Endothelial cell of umbilical vein (primary cell): ENCODE results near the gene PADI1. TPM values are rescaled to one million over a fixed set of nuclear protein-coding genes. Genes with fewer than 3 reads are reported as not detected.

Source experiments
- BruUV-seq: library from RNA; stranded (reverse); fragments of 400-500 nt; replicated peaks from 2 replicates; lab custom pipeline; 2021; lab: Mats Ljungman, UMichigan
- CTCF ChIA-PET: fragments of 300-600, 350-600 bp; sonication (Branson Sonifier 250); formaldehyde crosslinking; loops from one replicate; lab custom pipeline; 2021; ENCODE audit warnings: antibody characterized with exemption, inconsistent platforms; lab: Charles Lee
- POLR2A ChIA-PET: fragments of 300-600, 350-600 bp; sonication (Branson Sonifier 250); formaldehyde crosslinking; loops from one replicate; lab custom pipeline; 2021; ENCODE audit warnings: antibody characterized with exemption, inconsistent platforms; lab: Charles Lee
- DNase-seq: peaks from one replicate; pipeline ENCODE4 v3.0.0-alpha.2; 2011; ENCODE audit warnings: low read depth, low spot score
- FAIRE-seq: peaks from 2 replicates; lab custom pipeline; 2011; peaks lifted over from hg19 to GRCh38; lab: Jason Lieb, UNC
- H2AFZ ChIP-seq: 2 replicates; pipeline ENCODE4 v1.6.0; 2012; ENCODE audit warnings: low read depth, low read length, control low read depth, inconsistent platforms
- H3K27ac ChIP-seq: 2 replicates; pipeline ENCODE4 v1.5.1; 2011; ENCODE audit warnings: low read depth, mild to moderate bottlenecking, control low read depth, low read length, moderate library complexity; ENCODE audit not compliant: insufficient read depth
- H3K27me3 ChIP-seq, 2 experiments: 2 replicates each; pipeline versions ENCODE4 v1.6.0 to v1.6.1; 2011; ENCODE audit warnings: low read length in 2 of 2, mixed read lengths in 1 of 2; ENCODE audit not compliant: control insufficient read depth in 2 of 2, insufficient read depth in 2 of 2
- H3K36me3 ChIP-seq, 2 experiments: 2 replicates in 1 of 2; 3 replicates in 1 of 2; pipeline ENCODE4 v1.5.1; 2011; ENCODE audit warnings: low read length in 2 of 2, mild to moderate bottlenecking in 1 of 2, moderate library complexity in 1 of 2; ENCODE audit not compliant: control insufficient read depth in 2 of 2, insufficient read depth in 2 of 2; ENCODE audit errors: extremely low read depth in 1 of 2
- H3K4me1 ChIP-seq: 3 replicates; pipeline ENCODE4 v1.5.1; 2011; ENCODE audit warnings: mild to moderate bottlenecking, low read length; ENCODE audit not compliant: control insufficient read depth, insufficient read depth; ENCODE audit errors: extremely low read depth
- H3K4me2 ChIP-seq: 2 replicates; pipeline ENCODE4 v1.6.1; 2011; ENCODE audit warnings: low read length, control low read depth, mixed read lengths; ENCODE audit not compliant: insufficient read depth
- H3K4me3 ChIP-seq, 3 experiments: fragments of 200-600 bp in 1 of 3; sonication (generic), shearing (Covaris generic) in 1 of 3; replicated peaks in 1 of 3; 2 replicates each; pipeline ENCODE4 v1.5.1; 2011 to 2016; ENCODE audit warnings: control low read depth in 3 of 3, low read length in 3 of 3, mild to moderate bottlenecking in 2 of 3, inconsistent platforms in 1 of 3, low read depth in 1 of 3, moderate library complexity in 1 of 3; ENCODE audit not compliant: insufficient read depth in 1 of 3
- H3K79me2 ChIP-seq: 2 replicates; pipeline ENCODE4 v1.6.0; 2012; ENCODE audit warnings: low read length, inconsistent platforms; ENCODE audit not compliant: control insufficient read depth, insufficient read depth
- H3K9ac ChIP-seq: replicated peaks from 2 replicates; pipeline ENCODE3; 2011; ENCODE audit warnings: low read length, control low read depth; ENCODE audit not compliant: insufficient read depth; ENCODE audit errors: extremely low read depth
- H3K9me1 ChIP-seq: replicated peaks from 3 replicates; pipeline ENCODE4 v1.6.0; 2011; ENCODE audit warnings: mild to moderate bottlenecking, low read length; ENCODE audit not compliant: control insufficient read depth, insufficient read depth; ENCODE audit errors: extremely low read depth
- H3K9me3 ChIP-seq: replicated peaks from 2 replicates; pipeline ENCODE4 v1.5.1; 2012; ENCODE audit warnings: low read length, inconsistent platforms; ENCODE audit not compliant: control insufficient read depth, insufficient read depth
- H4K20me1 ChIP-seq: replicated peaks from 2 replicates; pipeline ENCODE3; 2011; ENCODE audit warnings: mild to moderate bottlenecking, low read length; ENCODE audit not compliant: control insufficient read depth, insufficient read depth; ENCODE audit errors: extremely low read depth
- EZH2 ChIP-seq: IDR thresholded peaks from 2 replicates; pipeline ENCODE4 v1.6.1; 2012; ENCODE audit warnings: borderline replicate concordance, low read depth, mild to moderate bottlenecking, moderate library complexity, low read length, inconsistent platforms; ENCODE audit not compliant: severe bottlenecking
- FOS ChIP-seq: IDR thresholded peaks from 2 replicates; pipeline ENCODE4 v1.6.1; 2011; ENCODE audit warnings: mild to moderate bottlenecking, low read length, moderate library complexity, borderline replicate concordance; ENCODE audit not compliant: insufficient read depth
- GATA2 ChIP-seq: IDR thresholded peaks from 2 replicates; pipeline ENCODE4 v1.7.0; 2011; ENCODE audit warnings: low read depth, mild to moderate bottlenecking, moderate library complexity, mixed read lengths, low read length; ENCODE audit not compliant: insufficient read length, insufficient read depth
- JUN ChIP-seq: IDR thresholded peaks from 2 replicates; pipeline ENCODE4 v1.6.1; 2011; ENCODE audit warnings: borderline replicate concordance, low read depth; ENCODE audit not compliant: insufficient read length, insufficient read depth
- MYC ChIP-seq: IDR thresholded peaks from one replicate; pipeline ENCODE4 v1.6.1; 2011; ENCODE audit warnings: mild to moderate bottlenecking, low read depth, low read length
- POLR2A ChIP-seq: IDR thresholded peaks from 2 replicates; pipeline ENCODE4 v1.6.1; 2012; ENCODE audit warnings: low read depth, mild to moderate bottlenecking, control low read depth, low read length
- POLR2AphosphoS5 ChIP-seq: IDR thresholded peaks from 2 replicates; pipeline ENCODE4 v1.6.1; 2012; ENCODE audit warnings: low read depth, mild to moderate bottlenecking, control low read depth, low read length, moderate library complexity; ENCODE audit not compliant: insufficient read depth
- dilution Hi-C: fragments of 300-500 bp; cut with MboI; formaldehyde crosslinking; loops from one replicate; pipeline ENCODE4 v1.15.0; 2019; ENCODE audit warnings: low sequenced_read_pairs; ENCODE audit not compliant: extremely low pct_ligation_motif_present
- intact Hi-C: fragments of 100-400 bp; cut with micrococcal nuclease; formaldehyde crosslinking; loops from one replicate; pipeline ENCODE4 v1.10.0; 2022
- polyA plus RNA-seq, 4 experiments: library from polyadenylated mRNA; depleted of rRNA in 3 of 4; stranded (reverse) in 3 of 4; unstranded in 1 of 4; fragments of >200 nt; gene quantifications; 2 replicates each; pipeline versions ENCODE4 v1.2.1 to v1.2.3, GENCODE V29; 2011 to 2012; ENCODE audit warnings: missing spikeins in 1 of 4
- total RNA-seq: library from RNA; stranded (reverse); gene quantifications from 2 replicates; pipeline ENCODE4 v1.2.3, GENCODE V29; 2021
- TF ChIP-seq, protein P1 (sequence below), 2 donors: IDR thresholded peaks; 1 replicate in 1 of 2; 2 replicates in 1 of 2; pipeline ENCODE4 v1.5.1; 2011; ENCODE audit warnings: low read length in 2 of 2, mild to moderate bottlenecking in 2 of 2, moderate library complexity in 2 of 2, control low read depth in 1 of 2, inconsistent platforms in 1 of 2, low read depth in 1 of 2; ENCODE audit not compliant: insufficient read depth in 1 of 2; ENCODE audit errors: extremely low read depth in 1 of 2
- TF ChIP-seq, protein P2 (sequence below): IDR thresholded peaks from 2 replicates; pipeline ENCODE4 v1.6.1; 2011; ENCODE audit not compliant: insufficient read depth, insufficient read length

PADI1 gene
- total and polyA plus RNA-seq, 2 donors (not counting 3 experiments of a cell fraction or from before 2014, with no cell fraction given): 0.01 TPM; not detected in 1

DNA sequence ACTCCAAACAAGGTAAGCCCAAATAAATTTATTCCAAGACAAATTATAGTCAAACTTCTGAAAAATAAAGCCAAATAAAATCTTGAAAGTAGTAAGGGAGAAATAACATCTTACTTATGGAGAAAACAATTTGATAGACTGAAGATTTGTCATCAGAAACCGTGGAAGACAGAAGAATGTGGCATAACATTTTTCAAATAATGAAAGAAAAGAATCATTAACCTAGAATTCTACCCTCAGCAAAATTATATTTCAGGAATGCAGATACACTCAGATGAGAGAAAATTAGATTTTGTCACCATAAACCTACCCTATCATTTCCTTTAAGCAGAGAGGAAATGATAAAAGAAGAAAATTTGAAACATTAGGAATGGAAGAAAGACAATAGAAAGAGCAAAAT lies 27.3 kb upstream of the PADI1 start:
- Histone ChIP-seq H3K9me1 (no peaks in the 10 kb centered on the region), H3K9ac (no peak overlapping the region), H4K20me1 (no peaks in the 10 kb centered on the region), H3K4me3 (no peak overlapping the region), H3K27ac (no peak overlapping the region), H3K36me3 (no peaks in the 10 kb centered on the region), H3K9me3 (no peaks in the 10 kb centered on the region), H3K4me2 (no peak overlapping the region), H2AFZ (no peak overlapping the region), H3K79me2 (no peaks in the 10 kb centered on the region), H3K4me1 (no peaks in the 10 kb centered on the region), H3K27me3 (peaks cover 9 to 15% of the 10 kb centered on the region in 2 experiments)
- BruUV-seq: no TSS peak
- TF ChIP-seq FOS (no peak), POLR2A (no peak), EZH2 (no peak), JUN (no peak), GATA2 (no peak), POLR2AphosphoS5 (no peak), MYC (no peak)
- TF ChIP-seq, protein P1, sequence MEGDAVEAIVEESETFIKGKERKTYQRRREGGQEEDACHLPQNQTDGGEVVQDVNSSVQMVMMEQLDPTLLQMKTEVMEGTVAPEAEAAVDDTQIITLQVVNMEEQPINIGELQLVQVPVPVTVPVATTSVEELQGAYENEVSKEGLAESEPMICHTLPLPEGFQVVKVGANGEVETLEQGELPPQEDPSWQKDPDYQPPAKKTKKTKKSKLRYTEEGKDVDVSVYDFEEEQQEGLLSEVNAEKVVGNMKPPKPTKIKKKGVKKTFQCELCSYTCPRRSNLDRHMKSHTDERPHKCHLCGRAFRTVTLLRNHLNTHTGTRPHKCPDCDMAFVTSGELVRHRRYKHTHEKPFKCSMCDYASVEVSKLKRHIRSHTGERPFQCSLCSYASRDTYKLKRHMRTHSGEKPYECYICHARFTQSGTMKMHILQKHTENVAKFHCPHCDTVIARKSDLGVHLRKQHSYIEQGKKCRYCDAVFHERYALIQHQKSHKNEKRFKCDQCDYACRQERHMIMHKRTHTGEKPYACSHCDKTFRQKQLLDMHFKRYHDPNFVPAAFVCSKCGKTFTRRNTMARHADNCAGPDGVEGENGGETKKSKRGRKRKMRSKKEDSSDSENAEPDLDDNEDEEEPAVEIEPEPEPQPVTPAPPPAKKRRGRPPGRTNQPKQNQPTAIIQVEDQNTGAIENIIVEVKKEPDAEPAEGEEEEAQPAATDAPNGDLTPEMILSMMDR (IDR thresholded peaks at IDR 0.05; ENCODE audit: extremely low read depth in 1 of 2, insufficient read depth in 1 of 2, low read depth in 1 of 2, low read length in 2 of 2): no peak
- TF ChIP-seq, protein P2, sequence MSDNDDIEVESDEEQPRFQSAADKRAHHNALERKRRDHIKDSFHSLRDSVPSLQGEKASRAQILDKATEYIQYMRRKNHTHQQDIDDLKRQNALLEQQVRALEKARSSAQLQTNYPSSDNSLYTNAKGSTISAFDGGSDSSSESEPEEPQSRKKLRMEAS: no peak
- intact Hi-C loops (no loop called here), dilution Hi-C loops (no loop called here)
- POLR2A ChIA-PET: no interaction called here
- CTCF ChIA-PET: no interaction called here
- FAIRE-seq: no peak
- DNase-seq: no peak
